Smooth muscle cell (in vitro differentiated cells): Measurements from ENCODE around the gene MAP1LC3B2. TPM values are rescaled to one million over a fixed set of nuclear protein-coding genes. Genes with fewer than 3 reads are reported as not detected.
A peak's percentile ranks its signal among the peaks of the same experiment; 100 is the strongest.

Experiments
- DNase-seq: peaks from one replicate; lab custom pipeline; 2025; ENCODE audit not compliant: unreplicated experiment; lab: John Stamatoyannopoulos, UW
- H2AFZ ChIP-seq: fragments of 200-600 bp; sonication (generic); 2 replicates; pipeline ENCODE4 v1.6.0; 2016; ENCODE audit warnings: antibody characterized with exemption, low read depth, mild to moderate bottlenecking
- H3F3A ChIP-seq: fragments of 200-600 bp; sonication (generic); 2 replicates; pipeline ENCODE4 v1.6.0; 2017; ENCODE audit warnings: antibody characterized with exemption, low read depth
- H3K27ac ChIP-seq: fragments of 200-600 bp; sonication (generic); 2 replicates; pipeline ENCODE4 v1.5.1; 2016; ENCODE audit warnings: low read depth, mild to moderate bottlenecking
- H3K27me3 ChIP-seq: fragments of 200-600 bp; sonication (generic); 2 replicates; pipeline ENCODE4 v1.6.1; 2016; ENCODE audit warnings: low read depth, mild to moderate bottlenecking
- H3K36me3 ChIP-seq: fragments of 200-600 bp; sonication (generic); 2 replicates; pipeline ENCODE4 v1.5.1; 2016; ENCODE audit warnings: low read depth
- H3K4me1 ChIP-seq: fragments of 200-600 bp; sonication (generic); 2 replicates; pipeline ENCODE4 v1.5.1; 2016; ENCODE audit warnings: low read depth
- H3K4me2 ChIP-seq: fragments of 200-600 bp; sonication (generic); 2 replicates; pipeline ENCODE4 v1.6.0; 2016; ENCODE audit warnings: mild to moderate bottlenecking
- H3K4me3 ChIP-seq: fragments of 200-600 bp; sonication (generic); 2 replicates; pipeline ENCODE4 v1.5.1; 2016; ENCODE audit warnings: mild to moderate bottlenecking
- H3K79me2 ChIP-seq: fragments of 200-600 bp; sonication (generic); 2 replicates; pipeline ENCODE4 v1.6.0; 2016; ENCODE audit warnings: low read depth, mild to moderate bottlenecking
- H3K9ac ChIP-seq: fragments of 200-600 bp; sonication (generic); 2 replicates; pipeline ENCODE4 v1.6.0; 2016; ENCODE audit warnings: low read depth
- H3K9me3 ChIP-seq: fragments of 200-600 bp; sonication (generic); replicated peaks from 2 replicates; pipeline ENCODE4 v1.5.1; 2016; ENCODE audit warnings: low read depth
- H4K20me1 ChIP-seq: fragments of 200-600 bp; sonication (generic); 2 replicates; pipeline ENCODE4 v1.6.0; 2016; ENCODE audit warnings: low read depth
- CTCF ChIP-seq: fragments of 200-600 bp; sonication (generic); IDR thresholded peaks from 2 replicates; pipeline ENCODE4 v1.5.1; 2017; ENCODE audit warnings: borderline replicate concordance, mild to moderate bottlenecking, antibody characterized with exemption; ENCODE audit not compliant: insufficient read depth, poor library complexity, severe bottlenecking
- WGBS: methylation state at CpG from one replicate; pipeline ENCODE4 v1.1.7; 2016; ENCODE audit warnings: low lambda C conversion rate; 5-methylcytosine and 5-hydroxymethylcytosine counted together
- polyA plus RNA-seq: library from polyadenylated mRNA; unstranded; fragments of >200 nt; fragmentation: Nextera tagmentation; extraction: Ambion mirVana; gene quantifications from 2 replicates; pipeline ENCODE4 v1.2.1, GENCODE V29; 2016
- total RNA-seq: library from RNA; depleted of rRNA; stranded (reverse); fragments of >200 nt; gene quantifications from 2 replicates; pipeline ENCODE4 v1.2.3, GENCODE V29; 2014

The MAP1LC3B2 gene
- total and polyA plus RNA-seq, 2 experiments from 2014 or later: 0.31 to 4.2 TPM

GRCh38 chr12:116516657-116517056, 42.5 kb upstream of the MAP1LC3B2 start:
- H3K4me2 ChIP-seq: no peak overlapping the region
- no peak for TF ChIP-seq CTCF
- no peaks in the 10 kb centered on the region for H3K9me3 ChIP-seq
- H3K79me2 ChIP-seq: no peaks in the 10 kb centered on the region
- no peak overlapping the region for H3K4me3 ChIP-seq
- peaks cover 10% of the 10 kb centered on the region for H3K4me1 ChIP-seq
- no peak overlapping the region for H3K9ac ChIP-seq
- H3F3A ChIP-seq: peaks cover 11% of the 10 kb centered on the region
- H3K27ac ChIP-seq: no peak overlapping the region
- no peak overlapping the region for H2AFZ ChIP-seq
- H4K20me1 ChIP-seq: no peaks in the 10 kb centered on the region
- WGBS: 97% methylated on average over 11 of the region's 11 CpGs
- no peaks in the 10 kb centered on the region for H3K36me3 ChIP-seq
- no peaks in the 10 kb centered on the region for H3K27me3 ChIP-seq
- DNase-seq: no peak

GRCh38 chr12:116517431-116518045, 41.6 kb upstream of the MAP1LC3B2 start:
- Histone ChIP-seq H3K27ac (no peak overlapping the region), H4K20me1 (no peaks in the 10 kb centered on the region), H3K4me2 (no peak overlapping the region), H3K27me3 (no peaks in the 10 kb centered on the region), H3K9me3 (no peaks in the 10 kb centered on the region), H3K36me3 (no peaks in the 10 kb centered on the region), H2AFZ (no peak overlapping the region), H3K79me2 (no peaks in the 10 kb centered on the region), H3K4me3 (no peak overlapping the region), H3K4me1 (peaks cover 10% of the 10 kb centered on the region), H3F3A (peaks cover 11% of the 10 kb centered on the region), H3K9ac (no peak overlapping the region)
- 77% methylated on average over 4 of the region's 4 CpGs for WGBS
- DNase-seq: no peak
- no peak for TF ChIP-seq CTCF

GRCh38 chr12:116520225-116520760, 38.9 kb upstream of the MAP1LC3B2 start:
- no peaks in the 10 kb centered on the region for H3K36me3 ChIP-seq
- H3F3A ChIP-seq: peaks cover 11% of the 10 kb centered on the region
- H3K9ac ChIP-seq: peak overlapping the region; percentile 33
- peak overlapping the region; percentile 87 for H2AFZ ChIP-seq
- peaks cover 18% of the 10 kb centered on the region for H3K4me1 ChIP-seq
- H3K79me2 ChIP-seq: no peaks in the 10 kb centered on the region
- no peaks in the 10 kb centered on the region for H4K20me1 ChIP-seq
- no peak overlapping the region for H3K4me3 ChIP-seq
- DNase-seq: no peak
- TF ChIP-seq CTCF: no peak
- H3K9me3 ChIP-seq: no peaks in the 10 kb centered on the region
- peak overlapping the region; percentile 81 for H3K4me2 ChIP-seq
- no peaks in the 10 kb centered on the region for H3K27me3 ChIP-seq
- H3K27ac ChIP-seq: peak overlapping the region; percentile 68
- 86% methylated on average over 9 of the region's 9 CpGs for WGBS
